NCI-H510A treated with DMSO at 0.1 percent for 48 hours (cell line): Measurements from ENCODE around the gene HSPB1.
"Not testable (repeated sequence)": the region's sequence is repeated elsewhere in the genome, so short reads cannot be mapped to it uniquely, and the experiment has no call there.

ENCODE experiments used
- DNase-seq: peaks from one replicate; lab custom pipeline; 2025; lab: John Stamatoyannopoulos, UW

The HSPB1 gene

DNA sequence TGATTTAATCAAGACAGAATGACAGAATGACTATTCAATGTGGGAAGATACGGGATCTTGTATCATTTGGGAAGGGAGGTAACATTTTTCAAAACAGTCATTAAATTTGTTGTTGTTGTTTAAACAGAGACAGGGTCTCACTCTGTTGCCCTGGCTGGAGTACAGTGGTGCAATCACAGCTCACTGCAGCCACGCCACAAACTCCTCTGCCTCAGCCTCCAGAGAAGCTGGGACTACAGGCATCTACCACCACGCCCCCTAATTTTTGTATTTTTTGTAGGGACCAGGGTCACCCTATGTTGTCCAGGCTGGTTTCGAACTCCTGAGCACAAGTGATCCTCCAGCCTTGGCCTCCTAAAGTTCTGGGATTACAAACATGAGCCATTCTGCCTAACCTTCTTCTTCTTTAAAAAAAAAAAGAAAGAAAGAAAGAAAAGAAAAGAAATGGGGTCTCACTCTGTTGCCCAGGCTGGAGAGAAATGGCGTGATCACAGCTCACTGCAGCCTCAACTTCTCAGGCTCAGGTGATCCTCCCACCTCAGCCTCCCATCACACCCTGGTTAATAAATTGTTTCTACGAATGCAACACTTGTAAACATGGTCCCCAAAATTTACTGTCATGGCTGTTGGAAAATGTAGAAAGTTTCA, 32.0 kb downstream of the HSPB1 start:
- DNase-seq: no peak

DNA sequence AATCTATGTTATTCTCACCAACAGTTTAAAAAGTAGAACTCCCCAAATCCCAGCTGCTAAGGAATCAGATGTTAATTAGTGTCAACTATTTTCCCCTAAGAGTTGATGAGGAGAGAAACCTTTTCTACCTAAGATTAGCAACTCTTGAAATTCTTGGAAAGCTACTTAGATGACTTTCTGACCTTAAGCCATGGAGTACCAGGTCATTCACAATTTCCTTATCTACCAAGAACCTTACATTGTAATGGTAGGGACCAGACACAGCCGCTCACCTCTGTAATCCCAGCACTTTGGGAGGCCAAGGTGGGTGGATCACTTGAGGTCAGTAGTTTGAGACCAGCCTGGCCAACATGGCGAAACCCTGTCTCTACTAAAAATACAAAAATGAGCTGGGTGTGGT, 32.9 kb downstream of the HSPB1 start:
- not testable (repeated sequence) for DNase-seq

DNA sequence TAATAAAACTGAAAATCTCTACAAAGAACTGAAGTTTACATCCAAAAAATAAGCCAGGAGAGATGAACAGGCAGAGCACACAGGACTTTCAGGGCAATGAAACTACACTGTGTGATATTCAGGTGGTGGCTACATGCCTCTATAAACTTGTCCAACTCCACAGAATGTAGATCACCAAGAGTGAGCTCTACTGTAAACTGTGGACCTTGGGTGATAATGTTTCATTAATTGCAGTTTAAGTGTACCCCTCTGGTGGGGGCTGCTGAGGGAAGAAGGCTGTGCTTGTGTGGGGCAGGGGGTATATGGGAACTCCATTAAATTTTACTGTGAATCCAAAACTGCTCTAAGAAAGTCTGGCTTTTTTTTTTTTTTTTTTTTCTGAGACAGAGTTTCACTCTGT, 33.6 kb downstream of the HSPB1 start:
- DNase-seq: no peak

DNA sequence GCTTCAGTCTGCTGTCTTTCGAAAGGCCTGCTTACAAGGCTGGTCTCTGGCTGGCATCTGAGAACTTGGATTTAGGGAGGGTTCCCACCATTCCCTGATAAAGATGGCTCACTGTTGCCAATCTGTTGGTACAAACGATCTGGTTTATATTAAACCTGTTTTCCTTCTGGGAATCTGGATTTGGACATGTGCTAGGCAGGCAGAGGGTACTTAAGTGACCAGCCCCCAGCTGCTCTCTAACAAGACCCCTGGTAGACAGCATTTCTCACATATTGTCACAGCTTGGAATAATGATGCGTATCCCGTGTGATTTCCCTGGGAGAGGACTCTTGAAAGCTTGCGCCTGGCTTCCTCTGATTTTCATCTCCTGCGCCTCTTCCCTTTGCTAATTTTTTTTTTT, 34.7 kb downstream of the HSPB1 start:
- no peak for DNase-seq

DNA sequence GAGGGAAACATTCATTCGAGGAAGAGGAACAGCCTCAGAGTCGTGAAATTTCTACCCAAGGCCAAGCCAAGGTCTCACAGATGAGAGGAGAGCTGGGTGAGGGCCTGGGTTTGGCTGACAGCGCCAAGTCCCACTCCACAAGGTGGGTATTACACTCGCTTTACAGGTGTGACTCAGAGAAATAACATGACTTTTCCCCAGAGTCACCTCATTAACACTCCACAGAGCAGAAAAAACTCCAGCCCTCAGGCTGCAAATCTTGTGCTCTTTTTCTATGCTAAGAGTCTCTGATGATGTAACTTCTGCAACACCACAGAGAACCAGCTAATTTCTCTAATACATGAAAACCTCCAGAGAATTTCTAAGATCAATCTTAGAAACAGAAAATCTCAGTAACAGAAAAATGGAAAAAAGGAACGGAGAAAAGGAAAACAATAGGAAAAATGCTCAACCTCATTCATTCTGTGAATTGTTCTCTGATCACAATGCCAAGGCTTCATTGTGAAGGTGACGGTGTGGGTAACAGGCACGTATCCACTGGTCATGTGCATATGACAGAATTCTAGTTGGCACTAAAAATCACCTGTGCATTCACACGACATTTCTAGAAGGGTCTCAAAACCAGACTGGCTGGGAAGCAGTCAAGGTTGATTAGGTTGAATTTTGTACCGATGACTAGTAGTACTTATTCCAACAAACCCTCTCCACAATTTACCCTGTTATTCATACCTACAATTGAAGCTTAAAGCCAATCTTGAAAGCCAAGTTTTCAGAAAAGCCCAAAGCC, 36.0 kb downstream of the HSPB1 start:
- DNase-seq: no peak

DNA sequence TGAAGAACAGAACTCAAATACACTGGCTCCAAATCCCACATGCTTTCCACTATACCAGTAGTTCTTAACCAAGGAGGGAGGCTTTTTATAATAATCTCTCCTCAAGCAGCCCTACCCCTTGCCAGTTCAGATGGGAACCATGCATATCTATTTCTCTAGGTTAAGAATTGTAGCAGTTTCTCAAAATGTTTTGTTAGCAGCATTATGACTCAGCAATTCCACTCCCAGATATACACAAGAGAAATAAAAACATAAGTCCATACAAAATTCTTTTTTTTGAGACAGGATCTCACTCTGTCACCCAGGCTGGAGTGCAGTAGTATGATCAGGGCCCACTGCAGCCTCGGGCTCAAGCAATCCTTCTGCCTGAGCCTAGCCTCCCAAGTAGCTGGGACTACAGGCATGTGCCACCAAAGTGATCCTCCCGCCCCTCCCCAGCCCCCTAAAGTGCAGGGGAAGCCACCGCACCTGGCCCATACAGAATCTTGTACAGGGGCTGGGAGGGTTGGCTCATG, 38.2 kb downstream of the HSPB1 start:
- no peak for DNase-seq

DNA sequence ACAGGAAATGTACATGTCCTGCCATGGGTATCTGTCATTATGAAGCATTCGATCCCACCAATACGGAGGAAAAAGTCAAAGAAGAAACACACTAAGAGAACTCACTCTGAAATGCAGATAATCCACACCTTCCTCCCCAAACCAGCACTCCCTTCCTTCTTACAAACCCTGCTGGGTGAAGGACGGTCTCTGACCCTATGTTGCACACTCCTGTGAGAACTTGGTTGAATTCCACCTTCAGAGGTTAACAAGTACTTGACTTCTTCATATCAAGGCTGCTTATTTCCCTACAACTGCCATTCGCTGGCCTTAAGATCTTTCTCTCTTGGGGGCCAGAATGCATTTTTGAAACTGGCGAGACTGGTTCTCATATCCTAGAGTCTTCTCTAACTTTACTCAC, 39.7 kb downstream of the HSPB1 start:
- DNase-seq: no peak

DNA sequence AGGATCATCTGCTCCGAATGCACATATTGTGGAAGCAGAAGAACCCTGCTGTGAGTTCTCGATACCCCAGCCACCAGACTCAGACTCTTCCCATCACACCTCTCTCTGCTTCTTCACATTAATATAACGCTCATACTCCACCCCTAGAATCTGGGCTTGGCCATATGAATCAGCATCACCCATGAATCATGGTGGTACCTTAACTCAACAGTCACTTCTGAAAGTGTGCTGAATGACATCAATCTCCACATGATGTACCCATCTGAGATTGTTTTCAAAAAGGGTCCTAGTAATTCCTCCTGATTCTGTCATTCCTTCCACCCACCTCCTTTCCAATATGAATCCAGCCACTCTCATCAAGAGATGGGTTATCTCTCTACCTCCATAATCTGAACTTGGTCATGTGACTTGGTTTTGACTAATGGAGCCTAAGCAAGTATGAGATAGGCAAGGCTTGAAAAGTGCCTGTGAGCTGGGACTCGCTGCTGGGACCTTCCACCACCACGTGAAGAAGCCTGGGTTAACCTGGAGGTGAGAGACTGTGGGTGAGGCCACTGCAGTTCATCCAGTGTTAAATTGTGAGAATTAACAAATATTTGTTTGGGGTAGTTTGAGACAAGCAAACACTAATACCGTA, 40.9 kb downstream of the HSPB1 start:
- DNase-seq: no peak

DNA sequence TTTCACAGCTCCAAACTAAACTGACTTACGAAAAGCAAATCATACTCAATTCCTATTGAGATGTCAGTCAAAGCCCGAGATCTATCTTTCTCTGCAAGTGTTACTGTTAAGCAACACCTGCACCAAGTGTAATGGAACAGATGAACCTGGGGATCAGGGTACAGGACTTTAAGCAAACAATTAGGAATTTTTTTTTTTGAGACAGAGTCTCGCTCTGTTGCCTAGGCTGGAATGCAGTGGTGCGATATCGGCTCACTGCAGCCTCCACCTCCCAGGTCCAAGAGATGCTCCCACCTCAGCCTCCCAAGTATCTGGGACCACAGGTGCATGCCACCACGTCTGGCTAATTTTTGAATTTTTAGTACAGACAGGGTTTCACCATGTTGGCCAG, 41.5 kb downstream of the HSPB1 start:
- no peak for DNase-seq

DNA sequence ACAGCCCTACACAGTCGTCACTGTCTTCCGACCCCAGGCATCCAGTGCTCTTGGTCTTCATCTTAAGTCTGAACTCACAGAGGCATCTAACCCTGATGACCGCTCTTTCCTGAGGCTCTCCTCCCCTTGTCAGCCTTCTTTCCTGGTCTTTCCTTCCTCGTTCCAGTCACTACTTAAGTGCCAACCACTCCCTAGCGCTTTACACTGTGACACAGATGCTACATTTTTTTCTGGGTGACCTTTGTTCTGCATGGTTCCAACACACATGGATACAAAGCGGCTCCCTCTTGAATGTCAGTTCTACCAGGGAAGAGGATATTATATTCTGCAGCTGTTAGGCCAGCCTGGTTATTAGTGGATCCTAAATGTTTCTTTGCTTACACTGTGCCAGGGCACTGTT, 43.6 kb downstream of the HSPB1 start:
- no peak for DNase-seq

DNA sequence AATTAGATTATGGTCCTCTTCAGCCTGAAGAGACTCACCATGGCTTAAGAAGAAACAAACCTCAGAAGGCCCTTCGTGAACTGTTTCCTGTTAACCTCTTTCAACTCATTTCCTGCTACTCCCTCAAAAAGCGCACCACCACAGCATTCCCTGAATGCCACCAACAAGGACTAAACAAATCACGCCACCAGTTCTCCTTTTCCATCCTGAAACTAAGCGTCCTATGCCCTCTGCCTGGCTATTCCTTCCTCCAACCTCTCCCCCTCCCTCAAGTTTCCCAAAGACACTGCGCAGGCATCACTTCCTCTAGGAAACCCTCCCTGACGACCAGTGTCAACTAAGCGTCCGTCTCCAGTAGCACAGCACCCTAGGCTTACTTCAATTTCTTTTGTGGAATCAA, 44.3 kb downstream of the HSPB1 start:
- no peak for DNase-seq

DNA sequence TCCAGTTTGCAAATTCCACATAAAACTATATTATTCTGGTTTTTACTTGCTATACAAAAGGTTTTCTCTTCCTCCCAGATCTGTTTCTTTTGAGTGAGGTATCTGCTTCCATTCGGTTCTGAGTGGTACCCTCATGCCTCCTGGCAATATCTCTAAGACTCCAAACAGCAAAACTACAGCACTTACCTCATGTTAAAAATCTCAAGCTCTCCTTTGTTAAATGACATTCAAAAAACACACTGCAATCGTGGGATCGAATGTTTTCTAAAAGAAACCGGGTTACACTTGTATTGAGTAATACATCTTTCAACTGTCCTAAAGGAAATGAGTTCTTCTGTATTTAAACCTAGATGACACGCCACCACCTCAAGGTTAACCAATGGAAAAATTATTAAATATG, 45.2 kb downstream of the HSPB1 start:
- DNase-seq: no peak

DNA sequence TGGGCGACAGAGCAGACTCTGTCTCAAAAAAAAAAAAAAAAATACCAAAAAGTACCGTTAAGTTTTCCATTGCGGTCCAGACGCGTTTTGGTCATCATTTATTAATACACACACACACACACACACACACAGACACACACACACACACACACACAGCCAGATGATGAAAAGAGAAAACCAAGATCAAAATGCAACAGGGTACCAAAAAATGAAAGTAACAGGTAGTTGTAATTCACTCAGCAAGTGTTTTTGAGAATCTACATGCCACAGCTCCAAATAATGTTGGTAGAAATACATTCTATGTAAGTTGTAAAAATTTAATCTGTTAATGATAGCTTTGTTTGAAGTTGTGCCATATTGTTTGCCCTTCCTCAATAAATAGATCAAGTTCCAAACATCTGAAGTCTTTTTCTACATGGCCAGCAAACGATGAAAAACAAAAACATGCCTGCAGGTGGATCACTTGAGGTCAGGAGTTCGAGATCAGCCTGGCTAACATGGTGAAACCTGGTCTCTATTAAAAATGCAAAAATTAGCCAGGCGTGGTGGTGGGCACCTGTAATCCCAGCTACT, 46.9 kb downstream of the HSPB1 start:
- DNase-seq: no peak

DNA sequence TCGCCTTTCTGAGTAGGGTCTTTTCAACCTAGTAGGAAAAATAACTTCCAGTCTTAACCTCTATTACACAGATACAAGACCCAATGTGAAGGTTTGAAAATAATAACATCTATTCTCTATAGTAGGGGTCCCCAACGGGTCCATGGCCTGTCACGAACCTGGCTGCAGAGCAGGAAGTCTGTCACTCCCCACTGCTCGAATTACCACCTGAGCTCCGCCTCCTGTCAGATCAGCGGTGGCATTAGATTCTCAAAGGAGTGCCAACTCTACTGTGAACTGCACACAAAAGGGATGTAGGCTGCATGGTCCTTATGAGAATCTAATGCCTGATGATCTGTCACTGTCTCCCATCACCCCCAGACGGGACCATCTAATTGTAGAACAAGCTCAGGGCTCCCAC, 48.9 kb downstream of the HSPB1 start:
- DNase-seq: no peak

DNA sequence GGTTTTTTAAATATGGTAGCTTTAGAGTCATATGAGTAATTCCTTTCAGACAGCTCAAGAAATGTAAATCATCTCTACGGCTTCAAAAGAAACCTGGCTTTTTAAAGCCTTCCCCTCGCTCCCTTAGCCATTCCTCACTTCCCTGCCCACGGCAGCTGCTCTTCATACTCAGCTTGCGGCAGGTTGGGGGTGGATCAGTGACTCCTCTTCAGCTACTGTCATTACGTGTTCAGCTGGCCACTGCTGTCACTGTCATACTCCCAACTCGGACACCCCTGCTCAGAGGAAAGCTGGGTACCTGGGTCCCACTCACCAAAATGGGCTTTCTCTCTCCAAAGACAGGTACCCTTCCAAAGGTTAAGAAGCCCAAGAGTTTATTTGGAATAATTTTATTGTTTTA, 49.7 kb downstream of the HSPB1 start:
- no peak for DNase-seq

DNA sequence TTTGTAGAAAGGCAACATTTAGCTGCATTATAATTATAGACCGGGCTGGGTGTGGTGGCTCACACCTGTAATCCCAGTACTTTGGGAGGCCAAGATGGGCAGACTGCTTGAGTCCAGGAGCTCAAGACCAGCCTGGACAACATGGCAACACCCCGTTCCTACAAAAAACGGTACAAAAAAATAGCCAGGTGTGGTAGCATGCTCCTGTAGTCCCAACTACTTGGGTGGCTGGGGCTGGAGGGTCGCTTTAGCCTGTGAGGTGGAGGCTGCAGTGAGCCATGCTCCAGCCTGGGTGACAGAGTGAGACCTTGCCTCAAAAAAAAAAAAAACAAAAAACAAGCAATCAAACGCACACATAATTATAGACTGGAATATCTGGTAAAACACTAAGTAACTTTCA, 51.3 kb downstream of the HSPB1 start:
- DNase-seq: no peak
